HG02981 (cell line): Measurements from ENCODE around the gene IKZF3.
"Not testable (repeated sequence)": the region's sequence is repeated elsewhere in the genome, so short reads cannot be mapped to it uniquely, and the experiment has no call there.

Experiments used
- ATAC-seq: cut with Tn5 transposase; IDR thresholded peaks from one replicate; pipeline ENCODE4 v1.9.1; 2021; ENCODE audit warnings: mild to moderate bottlenecking, moderate library complexity; ENCODE audit not compliant: unreplicated experiment

Gene IKZF3

GRCh38 chr17:39782481-39782880, 81.6 kb downstream of the IKZF3 start:
- ATAC-seq, result no peak

- ATAC-seq, result no peak
Observed at GRCh38 chr17:39781861-39782213, 82.3 kb downstream of the IKZF3 start.

GRCh38 chr17:39781031-39781860, 82.9 kb downstream of the IKZF3 start:
- ATAC-seq, result no peak

GRCh38 chr17:39777534-39778365, 86.4 kb downstream of the IKZF3 start:
- peak; percentile 43 for ATAC-seq

GRCh38 chr17:39776252-39776651, 87.9 kb downstream of the IKZF3 start:
- ATAC-seq, result no peak

- ATAC-seq, result no peak
Observed at GRCh38 chr17:39775031-39775430, 89.1 kb downstream of the IKZF3 start.

GRCh38 chr17:39774047-39774446, 90.1 kb downstream of the IKZF3 start:
- no peak for ATAC-seq

- ATAC-seq, result no peak
Observed at GRCh38 chr17:39772987-39773934, 90.9 kb downstream of the IKZF3 start.

GRCh38 chr17:39772415-39772814, 91.7 kb downstream of the IKZF3 start:
- ATAC-seq, result no peak

- ATAC-seq, result peak; percentile 62
Observed at GRCh38 chr17:39769974-39770587, 94.0 kb downstream of the IKZF3 start.

- ATAC-seq, result no peak
Observed at GRCh38 chr17:39767147-39767546, 97.0 kb downstream of the IKZF3 start.

- ATAC-seq, result no peak
Observed at GRCh38 chr17:39765766-39766165, 98.3 kb downstream of the IKZF3 start.

GRCh38 chr17:39765175-39765574, 98.9 kb downstream of the IKZF3 start:
- no peak for ATAC-seq

GRCh38 chr17:39764171-39764570, 99.9 kb downstream of the IKZF3 start:
- ATAC-seq, result not testable (repeated sequence)

- no peak for ATAC-seq
Observed at GRCh38 chr17:39763051-39763820, 100.9 kb downstream of the IKZF3 start.

- ATAC-seq, result no peak
Observed at GRCh38 chr17:39761861-39762496, 102.1 kb downstream of the IKZF3 start.

- no peak for ATAC-seq
Observed at GRCh38 chr17:39759204-39759603, 104.9 kb downstream of the IKZF3 start.

GRCh38 chr17:39757931-39758873, 105.9 kb downstream of the IKZF3 start:
- no peak for ATAC-seq
